Transverse colon (tissue), 4 donors: ENCODE results near the gene CHRNE.
A peak's percentile ranks its signal among the peaks of the same experiment; 100 is the strongest.

Experiments
- EP300 ChIP-seq: sonication (generic); formaldehyde crosslinking; IDR thresholded peaks from one replicate; pipeline ENCODE4 v1.6.1; 2017; ENCODE audit warnings: antibody characterized with exemption, low read depth
- POLR2A ChIP-seq: fragments of 450-650 bp; IDR thresholded peaks from one replicate; pipeline ENCODE4 v1.6.1; 2016; ENCODE audit warnings: antibody characterized with exemption, mild to moderate bottlenecking, moderate library complexity
- POLR2AphosphoS5 ChIP-seq, 3 donors: sonication (generic); formaldehyde crosslinking; IDR thresholded peaks; one replicate each; pipeline ENCODE4 v1.6.1; 2016; ENCODE audit warnings: antibody characterized with exemption in 3 of 3
- TF ChIP-seq, protein P1 (sequence below), 5 experiments: fragments of 200-600 bp in 3 of 5; fragments of 450-650 bp in 2 of 5; sonication (generic) in 3 of 5; IDR thresholded peaks; 1 replicate in 2 of 5; 2 replicates in 3 of 5; pipeline ENCODE4 v1.5.1; 2016 to 2017; ENCODE audit warnings: antibody characterized with exemption in 5 of 5, inconsistent platforms in 3 of 5, mild to moderate bottlenecking in 2 of 5, moderate library complexity in 1 of 5

DNA sequence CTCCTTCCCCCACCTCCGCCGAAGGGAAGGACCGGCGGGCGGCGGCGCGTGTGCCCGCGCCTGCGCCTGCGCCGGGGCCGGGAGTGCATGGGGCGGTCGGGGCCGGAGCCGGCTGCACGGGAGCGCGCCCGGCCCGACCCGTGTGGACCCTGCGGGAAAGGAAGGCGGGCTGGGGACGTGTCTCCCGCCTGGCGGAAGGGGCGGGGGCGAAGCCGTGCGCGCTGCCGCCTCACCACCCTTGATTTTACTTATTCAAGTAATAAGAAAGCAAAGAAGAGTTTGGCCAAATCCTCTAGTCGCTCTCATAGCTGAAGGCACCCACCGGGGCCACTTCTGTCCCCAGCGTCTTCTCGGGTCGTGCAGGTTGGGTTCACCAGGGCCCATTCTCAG, 46.0 kb upstream of the CHRNE start:
- TF ChIP-seq, protein P1, sequence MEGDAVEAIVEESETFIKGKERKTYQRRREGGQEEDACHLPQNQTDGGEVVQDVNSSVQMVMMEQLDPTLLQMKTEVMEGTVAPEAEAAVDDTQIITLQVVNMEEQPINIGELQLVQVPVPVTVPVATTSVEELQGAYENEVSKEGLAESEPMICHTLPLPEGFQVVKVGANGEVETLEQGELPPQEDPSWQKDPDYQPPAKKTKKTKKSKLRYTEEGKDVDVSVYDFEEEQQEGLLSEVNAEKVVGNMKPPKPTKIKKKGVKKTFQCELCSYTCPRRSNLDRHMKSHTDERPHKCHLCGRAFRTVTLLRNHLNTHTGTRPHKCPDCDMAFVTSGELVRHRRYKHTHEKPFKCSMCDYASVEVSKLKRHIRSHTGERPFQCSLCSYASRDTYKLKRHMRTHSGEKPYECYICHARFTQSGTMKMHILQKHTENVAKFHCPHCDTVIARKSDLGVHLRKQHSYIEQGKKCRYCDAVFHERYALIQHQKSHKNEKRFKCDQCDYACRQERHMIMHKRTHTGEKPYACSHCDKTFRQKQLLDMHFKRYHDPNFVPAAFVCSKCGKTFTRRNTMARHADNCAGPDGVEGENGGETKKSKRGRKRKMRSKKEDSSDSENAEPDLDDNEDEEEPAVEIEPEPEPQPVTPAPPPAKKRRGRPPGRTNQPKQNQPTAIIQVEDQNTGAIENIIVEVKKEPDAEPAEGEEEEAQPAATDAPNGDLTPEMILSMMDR (IDR thresholded peaks at IDR 0.05), result no peak
- TF ChIP-seq POLR2AphosphoS5 (IDR thresholded peaks at IDR 0.05), result peak; percentile 24 to 54 (median 44)
- no peak for TF ChIP-seq POLR2A
- no peak for TF ChIP-seq EP300
